ENCODE measurements around the gene GLDC. TPM values are rescaled to one million over a fixed set of nuclear protein-coding genes. Genes with fewer than 3 reads are reported as not detected.

The GLDC gene
- total RNA-seq, 6 experiments from 2014 or later = 76.2 to 103 (median 89.3) TPM

GRCh38 chr9:6501526-6502210 is 143.9 kb downstream of the GLDC start:
- H3K4me1 ChIP-seq = peaks cover 0 to 20% (median 7%) of the 10 kb centered on the region in 4 donors
- 47% methylated on average over 2 of the region's 2 CpGs for WGBS (ENCODE audit: insufficient coverage, low coverage, low lambda C conversion rate, missing lambda C conversion rate)
- ATAC-seq (peak; percentile 87 to 97 (median 94)), DNase-seq (no peak)
- intact Hi-C loops (cut with DNase I) = no loop called here
- H3K4me3 ChIP-seq = no peak overlapping the region
- H3K36me3 ChIP-seq = peaks cover 0 to 31% (median 4%) of the 10 kb centered on the region in 4 donors
- TF ChIP-seq CTCF (IDR thresholded peaks at IDR 0.05) (no peak), POLR2A (IDR thresholded peaks at IDR 0.05) (no peak)
- H3K9me3 ChIP-seq = no peaks in the 10 kb centered on the region
- H3K27ac ChIP-seq = peak overlapping the region in 2 of 3 donors; percentile 10 to 70
- no peaks in the 10 kb centered on the region for H3K27me3 ChIP-seq

GRCh38 chr9:6498982-6499381 is 146.5 kb downstream of the GLDC start:
- H3K27ac ChIP-seq = no peak overlapping the region
- peaks cover 0 to 20% (median 7%) of the 10 kb centered on the region in 4 donors for H3K4me1 ChIP-seq
- ATAC-seq (no peak), DNase-seq (no peak)
- H3K27me3 ChIP-seq = no peaks in the 10 kb centered on the region
- H3K36me3 ChIP-seq = peaks cover 0 to 17% (median 0%) of the 10 kb centered on the region in 4 donors
- intact Hi-C loops (cut with DNase I) = no loop called here
- no peak overlapping the region for H3K4me3 ChIP-seq
- H3K9me3 ChIP-seq = no peaks in the 10 kb centered on the region
- TF ChIP-seq POLR2A (IDR thresholded peaks at IDR 0.05) (no peak), CTCF (IDR thresholded peaks at IDR 0.05) (no peak)
- 90% methylated on average over 1 of the region's 1 CpG for WGBS (ENCODE audit: insufficient coverage, low coverage, low lambda C conversion rate, missing lambda C conversion rate)

- peaks cover 0 to 9% (median 0%) of the 10 kb centered on the region in 4 donors for H3K4me1 ChIP-seq
- no peak overlapping the region for H3K27ac ChIP-seq
- no peaks in the 10 kb centered on the region for H3K27me3 ChIP-seq
- H3K9me3 ChIP-seq = no peaks in the 10 kb centered on the region
- TF ChIP-seq CTCF (IDR thresholded peaks at IDR 0.05) (no peak), POLR2A (IDR thresholded peaks at IDR 0.05) (no peak)
- 94% methylated on average over 1 of the region's 1 CpG for WGBS (ENCODE audit: insufficient coverage, low coverage, low lambda C conversion rate, missing lambda C conversion rate)
- peaks cover 0 to 14% (median 0%) of the 10 kb centered on the region in 4 donors for H3K36me3 ChIP-seq
- DNase-seq = no peak
- no peak overlapping the region for H3K4me3 ChIP-seq
- ATAC-seq = no peak
- intact Hi-C loops (cut with DNase I) = no loop called here
Measured at GRCh38 chr9:6495466-6495865, 150.1 kb downstream of the GLDC start.

GRCh38 chr9:6490863-6491262 is 154.7 kb downstream of the GLDC start:
- Histone ChIP-seq H3K9me3 (no peaks in the 10 kb centered on the region), H3K27me3 (no peaks in the 10 kb centered on the region), H3K36me3 (peaks cover 0 to 6% (median 0%) of the 10 kb centered on the region in 4 donors), H3K4me3 (no peak overlapping the region), H3K4me1 (peaks cover 0 to 38% (median 5%) of the 10 kb centered on the region in 4 donors), H3K27ac (peak overlapping the region in 1 of 3 donors; percentile 65)
- intact Hi-C loops (cut with DNase I) = no loop called here
- TF ChIP-seq POLR2A (IDR thresholded peaks at IDR 0.05) = no peak
- no peak for TF ChIP-seq CTCF (IDR thresholded peaks at IDR 0.05)
- DNase-seq (no peak), ATAC-seq (peak in 2 of 4 donors; percentile 36 to 60)
- WGBS (ENCODE audit: insufficient coverage, low coverage, low lambda C conversion rate, missing lambda C conversion rate) = 51% methylated on average over 2 of the region's 2 CpGs

Data from right lobe of liver (tissue), 6 donors.